Fibroblast of lung (primary cell): ENCODE measurements around the gene SMLR1.

ENCODE experiments used
- EZH2 ChIP-seq: IDR thresholded peaks from 2 replicates; pipeline ENCODE4 v1.5.1; 2012; ENCODE audit warnings: low read length, control low read depth, mild to moderate bottlenecking; ENCODE audit errors: missing control alignments
- TF ChIP-seq, protein P1 (sequence below), 2 donors: IDR thresholded peaks in 1 of 2; conservative IDR thresholded peaks in 1 of 2; 1 replicate in 1 of 2; 2 replicates in 1 of 2; pipeline ENCODE4 v1.5.1; 2011 to 2012; ENCODE audit warnings: low read length in 2 of 2, control low read depth in 1 of 2, inconsistent platforms in 1 of 2, low read depth in 1 of 2, mild to moderate bottlenecking in 1 of 2

DNA sequence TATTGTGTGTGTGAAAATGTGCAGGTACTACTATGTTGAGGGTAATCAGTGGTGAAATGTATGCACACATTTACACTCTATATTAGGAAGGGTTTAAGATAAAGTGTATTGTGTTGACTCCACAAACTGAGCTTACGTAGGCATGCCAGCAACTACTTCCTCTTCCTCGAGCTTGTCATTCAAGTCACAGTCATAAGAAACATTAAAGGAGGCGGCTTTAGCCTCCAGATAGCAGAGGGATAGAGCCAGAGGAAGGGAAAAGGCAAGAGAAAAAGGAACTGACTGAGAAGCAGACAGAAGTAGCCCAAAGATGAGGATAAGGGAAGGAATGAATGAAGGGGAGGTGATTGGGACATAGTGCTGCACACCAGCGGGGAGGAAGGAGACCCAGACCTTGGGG is 55.2 kb downstream of the SMLR1 start:
- TF ChIP-seq EZH2: no peak
- TF ChIP-seq, protein P1, sequence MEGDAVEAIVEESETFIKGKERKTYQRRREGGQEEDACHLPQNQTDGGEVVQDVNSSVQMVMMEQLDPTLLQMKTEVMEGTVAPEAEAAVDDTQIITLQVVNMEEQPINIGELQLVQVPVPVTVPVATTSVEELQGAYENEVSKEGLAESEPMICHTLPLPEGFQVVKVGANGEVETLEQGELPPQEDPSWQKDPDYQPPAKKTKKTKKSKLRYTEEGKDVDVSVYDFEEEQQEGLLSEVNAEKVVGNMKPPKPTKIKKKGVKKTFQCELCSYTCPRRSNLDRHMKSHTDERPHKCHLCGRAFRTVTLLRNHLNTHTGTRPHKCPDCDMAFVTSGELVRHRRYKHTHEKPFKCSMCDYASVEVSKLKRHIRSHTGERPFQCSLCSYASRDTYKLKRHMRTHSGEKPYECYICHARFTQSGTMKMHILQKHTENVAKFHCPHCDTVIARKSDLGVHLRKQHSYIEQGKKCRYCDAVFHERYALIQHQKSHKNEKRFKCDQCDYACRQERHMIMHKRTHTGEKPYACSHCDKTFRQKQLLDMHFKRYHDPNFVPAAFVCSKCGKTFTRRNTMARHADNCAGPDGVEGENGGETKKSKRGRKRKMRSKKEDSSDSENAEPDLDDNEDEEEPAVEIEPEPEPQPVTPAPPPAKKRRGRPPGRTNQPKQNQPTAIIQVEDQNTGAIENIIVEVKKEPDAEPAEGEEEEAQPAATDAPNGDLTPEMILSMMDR (conservative IDR thresholded peaks at IDR 0.05 in 1 of 2, IDR thresholded peaks at IDR 0.05 in 1 of 2; ENCODE audit: low read depth in 1 of 2, low read length in 2 of 2): no peak
